CD4-positive, alpha-beta memory T cell (primary cell): ENCODE results near the gene OBP2B. TPM values are rescaled to one million over a fixed set of nuclear protein-coding genes. Genes with fewer than 3 reads are reported as not detected.

Source experiments
- CTCF ChIA-PET: fragments of 350-600 bp; sonication (Branson Sonifier 250); formaldehyde crosslinking; loops from one replicate; lab custom pipeline; 2021; ENCODE audit warnings: inconsistent platforms; ENCODE audit not compliant: partially characterized antibody; lab: Charles Lee
- POLR2A ChIA-PET: fragments of 350-600 bp; sonication (Branson Sonifier 250); formaldehyde crosslinking; loops from one replicate; lab custom pipeline; 2021; ENCODE audit not compliant: partially characterized antibody; lab: Charles Lee
- DNase-seq, 5 donors: peaks; one replicate each; pipeline versions ENCODE4 v3.0.0 to v3.0.0-alpha.2; 2020 to 2022; ENCODE audit warnings: mixed read lengths in 1 of 5
- H3K27ac ChIP-seq: one replicate; pipeline ENCODE4 v1.7.0; 2013; ENCODE audit warnings: low read depth, low read length
- H3K27me3 ChIP-seq: 2 replicates; pipeline ENCODE4 v1.7.0; 2013; ENCODE audit warnings: mild to moderate bottlenecking, low read length, moderate library complexity; ENCODE audit not compliant: insufficient read depth
- H3K36me3 ChIP-seq: 2 replicates; pipeline ENCODE4 v1.7.0; 2013; ENCODE audit warnings: mild to moderate bottlenecking, low read length, moderate library complexity; ENCODE audit not compliant: insufficient read depth
- H3K4me1 ChIP-seq: 2 replicates; pipeline ENCODE4 v1.7.0; 2013; ENCODE audit warnings: mild to moderate bottlenecking, low read length, moderate library complexity; ENCODE audit not compliant: insufficient read depth
- H3K4me3 ChIP-seq, 2 donors: one replicate each; pipeline ENCODE4 v1.7.0; 2013; ENCODE audit warnings: low read length in 2 of 2, mild to moderate bottlenecking in 1 of 2
- H3K9me3 ChIP-seq, 2 donors: one replicate each; pipeline ENCODE4 v1.7.0; 2013; ENCODE audit warnings: low read length in 2 of 2, control low read depth in 1 of 2; ENCODE audit not compliant: control insufficient read depth in 1 of 2
- H3K27ac Mint-ChIP-seq, 7 donors: one replicate each; pipeline ENCODE4 v1.8.0; 2020 to 2021; ENCODE audit warnings: mixed read lengths in 7 of 7, mild to moderate bottlenecking in 6 of 7, inconsistent platforms in 3 of 7, moderate library complexity in 3 of 7
- H3K27me3 Mint-ChIP-seq, 2 donors: one replicate each; pipeline ENCODE4 v1.8.0; 2020 to 2021; ENCODE audit warnings: mixed read lengths in 2 of 2
- H3K36me3 Mint-ChIP-seq, 2 donors: one replicate each; pipeline ENCODE4 v1.8.0; 2020 to 2021; ENCODE audit warnings: mixed read lengths in 2 of 2, inconsistent platforms in 1 of 2, mild to moderate bottlenecking in 1 of 2
- H3K4me1 Mint-ChIP-seq, 4 donors: one replicate each; pipeline ENCODE4 v1.8.0; 2020 to 2021; ENCODE audit warnings: mixed read lengths in 4 of 4, mild to moderate bottlenecking in 1 of 4
- H3K4me3 Mint-ChIP-seq, 8 donors: one replicate each; pipeline ENCODE4 v1.8.0; 2020 to 2021; ENCODE audit warnings: mixed read lengths in 8 of 8, mild to moderate bottlenecking in 7 of 8, moderate library complexity in 6 of 8, inconsistent platforms in 3 of 8
- H3K9me3 Mint-ChIP-seq, 8 donors: one replicate each; pipeline ENCODE4 v1.8.0; 2020 to 2021; ENCODE audit warnings: mixed read lengths in 8 of 8, mild to moderate bottlenecking in 5 of 8, inconsistent platforms in 3 of 8, moderate library complexity in 1 of 8
- intact Hi-C: fragments of 100-400 bp; cut with micrococcal nuclease; formaldehyde crosslinking; loops from one replicate; pipeline ENCODE4 v1.15.1; 2023
- polyA plus RNA-seq, 2 donors: library from polyadenylated mRNA; unstranded; fragments of 300-500 nt; fragmentation: Illumina TruSeq; gene quantifications; one replicate each; pipeline ENCODE4 v1.2.3, GENCODE V29; 2021
- total RNA-seq, 2 experiments: library from RNA; stranded (reverse); gene quantifications; one replicate each; pipeline ENCODE4 v1.2.3, GENCODE V29; 2021

Gene OBP2B
- total and polyA plus RNA-seq, 4 experiments from 2014 or later = not detected

- no peak overlapping the region for H3K4me3 Mint-ChIP-seq
- intact Hi-C loops = no loop called here
- H3K9me3 Mint-ChIP-seq = peaks cover 0 to 2% (median 0%) of the 10 kb centered on the region in 8 donors
- no peak overlapping the region for H3K27ac ChIP-seq
- ChIA-PET POLR2A (no interaction called here), CTCF (no interaction called here)
- no peaks in the 10 kb centered on the region for H3K9me3 ChIP-seq
- H3K27me3 ChIP-seq = no peaks in the 10 kb centered on the region
- peaks cover 0 to 6% (median 0%) of the 10 kb centered on the region in 4 donors for H3K4me1 Mint-ChIP-seq
- peaks cover 4 to 15% of the 10 kb centered on the region in 2 donors for H3K27me3 Mint-ChIP-seq
- DNase-seq = no peak
- no peaks in the 10 kb centered on the region for H3K36me3 Mint-ChIP-seq
- H3K4me1 ChIP-seq = peaks cover 10% of the 10 kb centered on the region
- no peaks in the 10 kb centered on the region for H3K36me3 ChIP-seq
- H3K27ac Mint-ChIP-seq = no peak overlapping the region
- H3K4me3 ChIP-seq = no peak overlapping the region
Observed at GRCh38 chr9:133248726-133249295, 39.8 kb upstream of the OBP2B start.

- H3K36me3 ChIP-seq = no peaks in the 10 kb centered on the region
- H3K27me3 Mint-ChIP-seq = peaks cover 2 to 14% of the 10 kb centered on the region in 2 donors
- no peak for DNase-seq
- H3K4me1 Mint-ChIP-seq = no peaks in the 10 kb centered on the region
- H3K9me3 Mint-ChIP-seq = no peaks in the 10 kb centered on the region
- H3K27ac Mint-ChIP-seq = no peak overlapping the region
- H3K27ac ChIP-seq = no peak overlapping the region
- no peaks in the 10 kb centered on the region for H3K36me3 Mint-ChIP-seq
- POLR2A ChIA-PET = no interaction called here
- no peaks in the 10 kb centered on the region for H3K9me3 ChIP-seq
- no peaks in the 10 kb centered on the region for H3K27me3 ChIP-seq
- no peak overlapping the region for H3K4me3 ChIP-seq
- H3K4me3 Mint-ChIP-seq = no peak overlapping the region
- H3K4me1 ChIP-seq = peaks cover 10% of the 10 kb centered on the region
- intact Hi-C loops = no loop called here
- CTCF ChIA-PET = interaction anchor here (1.4 kb wide), 2 partner anchors 9 to 61 kb away, joined by 3 to 5 read pairs; no protein-coding TSS in a partner anchor
Observed at GRCh38 chr9:133247632-133248031, 38.6 kb upstream of the OBP2B start.

GRCh38 chr9:133246991-133247390 lies 37.9 kb upstream of the OBP2B start:
- intact Hi-C loops = no loop called here
- Mint-ChIP-seq H3K36me3 (no peaks in the 10 kb centered on the region), H3K4me1 (no peaks in the 10 kb centered on the region), H3K9me3 (no peaks in the 10 kb centered on the region), H3K4me3 (no peak overlapping the region), H3K27me3 (peaks cover 4 to 14% of the 10 kb centered on the region in 2 donors), H3K27ac (no peak overlapping the region)
- Histone ChIP-seq H3K36me3 (no peaks in the 10 kb centered on the region), H3K27me3 (no peaks in the 10 kb centered on the region), H3K4me3 (no peak overlapping the region), H3K9me3 (no peaks in the 10 kb centered on the region), H3K27ac (no peak overlapping the region), H3K4me1 (peaks cover 5% of the 10 kb centered on the region)
- DNase-seq = no peak
- ChIA-PET POLR2A (no interaction called here), CTCF (interaction anchor here (1.4 kb wide), 2 partner anchors 8 to 61 kb away, joined by 3 to 5 read pairs; no protein-coding TSS in a partner anchor)

- Histone ChIP-seq H3K36me3 (no peaks in the 10 kb centered on the region), H3K9me3 (no peaks in the 10 kb centered on the region), H3K27ac (no peak overlapping the region), H3K4me1 (peaks cover under 1% of the 10 kb centered on the region), H3K4me3 (no peak overlapping the region), H3K27me3 (no peaks in the 10 kb centered on the region)
- peaks cover 5 to 14% of the 10 kb centered on the region in 2 donors for H3K27me3 Mint-ChIP-seq
- H3K27ac Mint-ChIP-seq = no peak overlapping the region
- intact Hi-C loops = no loop called here
- H3K4me3 Mint-ChIP-seq = no peak overlapping the region
- DNase-seq = no peak
- H3K36me3 Mint-ChIP-seq = no peaks in the 10 kb centered on the region
- POLR2A ChIA-PET = no interaction called here
- H3K4me1 Mint-ChIP-seq = no peaks in the 10 kb centered on the region
- CTCF ChIA-PET = interaction anchor here (1.4 kb wide), 2 partner anchors 8 to 60 kb away, joined by 3 to 5 read pairs; no protein-coding TSS in a partner anchor
- H3K9me3 Mint-ChIP-seq = no peaks in the 10 kb centered on the region
Observed at GRCh38 chr9:133246562-133246961, 37.5 kb upstream of the OBP2B start.

GRCh38 chr9:133242991-133243390 lies 33.9 kb upstream of the OBP2B start:
- no peaks in the 10 kb centered on the region for H3K36me3 Mint-ChIP-seq
- peaks cover 8 to 17% of the 10 kb centered on the region in 2 donors for H3K27me3 Mint-ChIP-seq
- Histone ChIP-seq H3K36me3 (no peaks in the 10 kb centered on the region), H3K9me3 (no peaks in the 10 kb centered on the region), H3K27me3 (no peaks in the 10 kb centered on the region), H3K4me3 (no peak overlapping the region), H3K27ac (no peak overlapping the region), H3K4me1 (peaks cover 13% of the 10 kb centered on the region)
- no peaks in the 10 kb centered on the region for H3K9me3 Mint-ChIP-seq
- POLR2A ChIA-PET = no interaction called here
- CTCF ChIA-PET = no interaction called here
- DNase-seq = no peak
- H3K4me1 Mint-ChIP-seq = peaks cover 0 to 12% (median 9%) of the 10 kb centered on the region in 4 donors
- no peak overlapping the region for H3K4me3 Mint-ChIP-seq
- H3K27ac Mint-ChIP-seq = no peak overlapping the region
- intact Hi-C loops = no loop called here

- Mint-ChIP-seq H3K27ac (no peak overlapping the region), H3K27me3 (peaks cover 10 to 21% of the 10 kb centered on the region in 2 donors), H3K4me3 (no peak overlapping the region), H3K4me1 (peaks cover 0 to 17% (median 11%) of the 10 kb centered on the region in 4 donors), H3K36me3 (no peaks in the 10 kb centered on the region), H3K9me3 (no peaks in the 10 kb centered on the region)
- no peaks in the 10 kb centered on the region for H3K36me3 ChIP-seq
- POLR2A ChIA-PET = no interaction called here
- CTCF ChIA-PET = no interaction called here
- intact Hi-C loops = no loop called here
- H3K27ac ChIP-seq = no peak overlapping the region
- no peak overlapping the region for H3K4me3 ChIP-seq
- no peaks in the 10 kb centered on the region for H3K9me3 ChIP-seq
- DNase-seq = no peak
- peaks cover 13% of the 10 kb centered on the region for H3K4me1 ChIP-seq
- H3K27me3 ChIP-seq = no peaks in the 10 kb centered on the region
Observed at GRCh38 chr9:133242241-133242640, 33.2 kb upstream of the OBP2B start.

GRCh38 chr9:133239533-133240090 lies 30.6 kb upstream of the OBP2B start:
- POLR2A ChIA-PET = no interaction called here
- H3K27ac Mint-ChIP-seq = no peak overlapping the region
- intact Hi-C loops = loop anchor here (1.0 kb wide), 2 partner anchors 165 to 247 kb away; no protein-coding TSS in a partner anchor

More at GRCh38 chr9:133239533-133240090, 30.6 kb upstream of the OBP2B start:
- H3K27ac ChIP-seq = no peak overlapping the region
- H3K4me3 ChIP-seq = no peak overlapping the region
- H3K36me3 Mint-ChIP-seq = no peaks in the 10 kb centered on the region
- DNase-seq = no peak
- H3K4me3 Mint-ChIP-seq = no peak overlapping the region
- H3K27me3 Mint-ChIP-seq = peaks cover 11 to 13% of the 10 kb centered on the region in 2 donors
- CTCF ChIA-PET = interaction anchor here (0.6 to 1.9 kb wide), 6 partner anchors 9 to 255 kb away, joined by 3 to 16 read pairs (median 3); no protein-coding TSS in a partner anchor
- peaks cover 0 to 2% (median 0%) of the 10 kb centered on the region in 8 donors for H3K9me3 Mint-ChIP-seq
- H3K27me3 ChIP-seq = no peaks in the 10 kb centered on the region
- peaks cover 0 to 17% (median 11%) of the 10 kb centered on the region in 4 donors for H3K4me1 Mint-ChIP-seq
- peaks cover 13% of the 10 kb centered on the region for H3K4me1 ChIP-seq
- H3K9me3 ChIP-seq = no peaks in the 10 kb centered on the region
- H3K36me3 ChIP-seq = no peaks in the 10 kb centered on the region
